Activated T-cell treated with anti-CD3 and anti-CD28 coated beads, Interleukin-2, amount 50 U/mL, for 24 hours (primary cell): ENCODE results near the gene CEP83.

Source experiments
- DNase-seq: peaks from one replicate; pipeline ENCODE4 v3.0.0-alpha.2; 2020
- H3K27ac Mint-ChIP-seq: 2 replicates; pipeline ENCODE4 v1.8.0; 2020; ENCODE audit warnings: mild to moderate bottlenecking, mixed read lengths
- H3K27me3 Mint-ChIP-seq: 2 replicates; pipeline ENCODE4 v1.8.0; 2020; ENCODE audit warnings: mixed read lengths
- H3K36me3 Mint-ChIP-seq: 2 replicates; pipeline ENCODE4 v1.8.0; 2020; ENCODE audit warnings: low read depth, mixed read lengths
- H3K4me1 Mint-ChIP-seq: 2 replicates; pipeline ENCODE4 v1.8.0; 2020; ENCODE audit warnings: low read depth, mixed read lengths
- H3K4me3 Mint-ChIP-seq: 2 replicates; pipeline ENCODE4 v1.8.0; 2020; ENCODE audit warnings: mild to moderate bottlenecking, moderate library complexity, mixed read lengths
- H3K9me3 Mint-ChIP-seq: 2 replicates; pipeline ENCODE4 v1.8.0; 2020; ENCODE audit warnings: mixed read lengths

CEP83 gene

DNA sequence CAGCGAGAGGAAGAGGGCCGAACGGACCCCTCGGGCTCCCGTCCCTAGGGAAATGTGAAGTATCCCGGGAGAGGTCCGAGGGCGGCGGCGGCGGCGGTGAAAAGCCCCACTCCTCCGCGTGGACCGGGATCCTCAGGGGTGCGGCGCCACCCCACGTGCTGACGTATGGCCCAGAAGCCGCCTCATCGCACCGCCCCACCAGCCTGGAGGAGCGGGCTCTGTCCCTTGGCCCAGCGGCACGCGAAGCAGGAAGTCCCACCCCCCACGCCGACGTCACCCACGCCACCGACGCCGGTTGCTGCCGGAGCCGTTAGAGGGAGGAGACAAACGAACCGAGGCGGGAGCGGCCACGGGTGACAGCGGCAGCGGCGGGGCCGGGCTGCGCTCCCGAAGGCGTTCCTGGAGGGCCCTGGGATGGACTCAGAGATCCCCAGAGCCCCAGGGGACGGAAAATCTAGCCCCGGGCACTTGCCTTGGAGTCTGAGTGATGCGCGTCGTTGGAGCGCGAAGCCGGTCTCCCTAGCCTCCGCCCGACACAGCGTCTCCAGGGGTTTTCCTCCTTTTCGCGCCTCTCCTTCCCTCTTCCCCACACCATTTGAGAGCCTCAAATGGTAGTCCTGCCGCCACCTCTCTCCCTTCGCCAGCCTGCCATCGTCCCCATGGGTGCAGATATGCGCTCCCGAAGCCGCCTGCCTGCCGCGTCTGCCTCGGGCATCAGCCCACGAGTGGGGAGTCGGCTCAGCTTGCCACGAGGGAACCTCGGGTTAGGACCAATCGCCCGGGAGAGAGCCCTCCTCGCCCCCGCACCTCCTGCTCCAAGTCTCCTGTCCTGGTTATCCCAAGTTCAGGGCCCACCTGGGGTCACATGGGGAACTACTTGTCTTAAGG lies at the start of gene CEP83:
TSS of gene CEP83 (minus strand) at position 140 of the 888 bp plus-strand sequence. CDS start 47,377 bp downstream, outside the sequence.
- H3K9me3 Mint-ChIP-seq = peaks cover 5% of the 10 kb centered on the region
- peak within 1 kb of the TSS; percentile 96 for H3K27ac Mint-ChIP-seq
- H3K4me3 Mint-ChIP-seq = peak within 1 kb of the TSS; percentile 94
- H3K4me1 Mint-ChIP-seq = peaks cover 38% of the 10 kb centered on the region
- peak; percentile 99 for DNase-seq
- H3K27me3 Mint-ChIP-seq = peaks cover 12% of the 10 kb centered on the region
- H3K36me3 Mint-ChIP-seq = peaks cover 39% of the 10 kb centered on the region

- H3K27ac Mint-ChIP-seq = no peak overlapping the region
- no peak overlapping the region for H3K4me3 Mint-ChIP-seq
- H3K27me3 Mint-ChIP-seq = no peaks in the 10 kb centered on the region
- no peaks in the 10 kb centered on the region for H3K9me3 Mint-ChIP-seq
- no peaks in the 10 kb centered on the region for H3K36me3 Mint-ChIP-seq
- H3K4me1 Mint-ChIP-seq = peaks cover 2% of the 10 kb centered on the region
- DNase-seq = no peak
Observed at GRCh38 chr12:94509317-94509716, 49.6 kb upstream of the CEP83 start.

DNA sequence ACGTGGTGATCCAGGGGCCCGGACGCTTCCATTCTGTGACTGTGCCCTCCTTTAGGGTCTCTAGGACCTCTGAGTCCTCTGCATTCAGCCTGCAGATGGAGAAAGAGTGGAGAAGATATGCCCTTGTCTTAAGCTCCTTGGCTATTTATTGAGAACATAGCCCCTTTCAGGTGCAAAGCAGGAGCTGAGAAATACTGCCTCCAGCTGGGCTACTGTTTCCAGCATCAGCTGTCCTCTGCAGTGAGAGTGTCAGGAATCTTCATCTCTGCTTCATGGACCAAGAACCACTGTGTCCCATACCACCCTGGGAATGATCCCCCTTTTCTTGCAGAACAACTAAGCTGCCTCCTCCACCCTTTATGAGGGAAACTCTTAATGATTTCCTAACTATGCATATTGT lies 47.8 kb upstream of the CEP83 start:
- no peaks in the 10 kb centered on the region for H3K9me3 Mint-ChIP-seq
- H3K27ac Mint-ChIP-seq = no peak overlapping the region
- peaks cover 2% of the 10 kb centered on the region for H3K4me1 Mint-ChIP-seq

DNA sequence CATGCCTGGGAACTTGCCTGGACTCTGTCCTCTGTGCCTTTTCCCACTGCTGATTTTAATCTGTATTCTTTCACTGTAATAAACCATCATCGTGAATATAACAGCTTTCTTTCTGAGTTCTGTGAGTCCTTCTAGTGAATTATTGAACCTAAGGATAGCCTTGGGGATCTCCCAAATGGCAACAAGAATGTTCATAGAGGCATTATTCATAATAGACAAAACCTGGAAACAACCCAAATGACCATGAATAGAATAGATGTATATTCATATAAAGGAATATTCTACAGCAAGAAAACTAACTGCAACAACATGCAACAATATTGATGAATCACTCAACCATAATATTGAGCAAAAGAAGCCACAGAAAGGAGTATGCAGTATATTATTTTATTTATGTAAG lies 44.7 kb upstream of the CEP83 start:
- Mint-ChIP-seq H3K4me1 (peaks cover 5% of the 10 kb centered on the region), H3K27me3 (peaks cover 10% of the 10 kb centered on the region), H3K9me3 (peaks cover 10% of the 10 kb centered on the region), H3K4me3 (no peak overlapping the region), H3K36me3 (no peaks in the 10 kb centered on the region), H3K27ac (no peak overlapping the region)
- DNase-seq = no peak

More for the DNA sequence above, 47.8 kb upstream of the CEP83 start:
- no peak overlapping the region for H3K4me3 Mint-ChIP-seq
- H3K27me3 Mint-ChIP-seq = peaks cover 3% of the 10 kb centered on the region
- no peaks in the 10 kb centered on the region for H3K36me3 Mint-ChIP-seq
- no peak for DNase-seq

GRCh38 chr12:94503619-94504018 lies 44.0 kb upstream of the CEP83 start:
- no peak overlapping the region for H3K4me3 Mint-ChIP-seq
- no peaks in the 10 kb centered on the region for H3K36me3 Mint-ChIP-seq
- H3K4me1 Mint-ChIP-seq = peaks cover 4% of the 10 kb centered on the region
- H3K27ac Mint-ChIP-seq = no peak overlapping the region
- H3K9me3 Mint-ChIP-seq = peaks cover 11% of the 10 kb centered on the region
- peaks cover 12% of the 10 kb centered on the region for H3K27me3 Mint-ChIP-seq
- DNase-seq = no peak

DNA sequence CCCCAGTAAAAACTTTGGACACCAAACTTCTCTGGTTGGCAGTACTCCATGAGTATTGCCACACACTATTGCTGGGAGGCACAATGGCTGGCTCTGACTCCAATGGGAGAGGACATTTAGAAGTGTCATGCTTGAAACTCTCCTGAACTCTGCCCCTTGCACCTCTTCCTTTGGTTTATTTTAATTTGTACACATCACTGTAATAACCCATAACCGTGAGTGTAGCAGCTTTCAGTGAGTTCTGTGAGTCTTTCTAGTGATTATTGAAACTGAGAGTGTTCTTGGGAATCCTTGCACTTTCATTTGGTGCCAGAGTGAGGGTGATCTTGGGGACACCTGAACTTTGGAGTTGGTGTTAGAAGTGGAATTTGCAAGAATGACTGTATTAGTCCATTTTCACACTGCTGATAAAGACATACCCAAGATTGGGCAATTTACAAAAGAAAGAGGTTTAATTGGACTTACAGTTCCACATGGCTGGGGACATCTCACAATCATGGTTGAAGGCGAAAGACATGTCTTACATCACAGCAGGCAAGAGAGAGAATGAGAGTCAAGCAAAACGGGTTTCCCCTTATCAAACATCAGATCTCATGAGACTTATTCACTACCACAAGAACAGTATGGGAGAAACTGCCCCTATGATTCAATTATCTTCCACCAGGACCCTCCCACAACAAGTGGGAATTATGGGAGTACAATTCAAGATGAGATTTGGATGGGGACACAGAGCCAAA lies 41.3 kb upstream of the CEP83 start:
- Mint-ChIP-seq H3K27ac (no peak overlapping the region), H3K9me3 (peaks cover 19% of the 10 kb centered on the region), H3K4me3 (no peak overlapping the region), H3K27me3 (peaks cover 20% of the 10 kb centered on the region), H3K4me1 (peaks cover 4% of the 10 kb centered on the region), H3K36me3 (no peaks in the 10 kb centered on the region)
- DNase-seq = no peak

- Mint-ChIP-seq H3K9me3 (peaks cover 19% of the 10 kb centered on the region), H3K4me1 (peaks cover 4% of the 10 kb centered on the region), H3K4me3 (no peak overlapping the region), H3K36me3 (no peaks in the 10 kb centered on the region), H3K27me3 (peaks cover 27% of the 10 kb centered on the region), H3K27ac (no peak overlapping the region)
- no peak for DNase-seq
Observed at GRCh38 chr12:94498698-94499097, 39.0 kb upstream of the CEP83 start.

GRCh38 chr12:94498073-94498472 lies 38.4 kb upstream of the CEP83 start:
- H3K27me3 Mint-ChIP-seq = peaks cover 27% of the 10 kb centered on the region

GRCh38 chr12:94495445-94496115 lies 35.9 kb upstream of the CEP83 start:
- Mint-ChIP-seq H3K27ac (no peak overlapping the region), H3K36me3 (no peaks in the 10 kb centered on the region), H3K4me1 (no peaks in the 10 kb centered on the region), H3K4me3 (no peak overlapping the region), H3K9me3 (peaks cover 9% of the 10 kb centered on the region), H3K27me3 (peaks cover 18% of the 10 kb centered on the region)
- no peak for DNase-seq

More at GRCh38 chr12:94498073-94498472, 38.4 kb upstream of the CEP83 start:
- Mint-ChIP-seq H3K4me3 (no peak overlapping the region), H3K36me3 (no peaks in the 10 kb centered on the region), H3K4me1 (peaks cover 4% of the 10 kb centered on the region), H3K9me3 (peaks cover 19% of the 10 kb centered on the region), H3K27ac (no peak overlapping the region)
- no peak for DNase-seq

DNA sequence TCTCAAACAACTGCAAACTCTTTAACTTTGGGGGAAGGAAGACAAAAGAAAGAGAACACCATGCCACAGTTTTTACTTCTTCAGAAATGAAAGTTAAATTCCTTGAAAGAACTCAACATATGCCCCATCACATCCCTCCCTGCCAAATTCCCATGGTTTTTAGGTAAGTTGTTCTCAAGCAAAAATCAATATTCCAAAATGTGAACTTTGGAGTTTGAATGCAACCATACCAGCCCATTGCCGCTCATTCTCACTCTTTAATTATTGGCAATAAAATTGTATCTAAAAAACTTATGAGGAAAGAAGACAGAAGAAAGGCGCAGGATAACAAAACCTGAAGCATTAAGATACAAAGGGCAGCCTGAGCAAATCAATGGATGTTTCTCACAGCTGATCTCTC lies 31.8 kb upstream of the CEP83 start:
- DNase-seq = no peak
- H3K36me3 Mint-ChIP-seq = no peaks in the 10 kb centered on the region
- H3K4me3 Mint-ChIP-seq = no peak overlapping the region
- peaks cover 7% of the 10 kb centered on the region for H3K27me3 Mint-ChIP-seq
- no peaks in the 10 kb centered on the region for H3K4me1 Mint-ChIP-seq
- H3K9me3 Mint-ChIP-seq = no peaks in the 10 kb centered on the region
- no peak overlapping the region for H3K27ac Mint-ChIP-seq

DNA sequence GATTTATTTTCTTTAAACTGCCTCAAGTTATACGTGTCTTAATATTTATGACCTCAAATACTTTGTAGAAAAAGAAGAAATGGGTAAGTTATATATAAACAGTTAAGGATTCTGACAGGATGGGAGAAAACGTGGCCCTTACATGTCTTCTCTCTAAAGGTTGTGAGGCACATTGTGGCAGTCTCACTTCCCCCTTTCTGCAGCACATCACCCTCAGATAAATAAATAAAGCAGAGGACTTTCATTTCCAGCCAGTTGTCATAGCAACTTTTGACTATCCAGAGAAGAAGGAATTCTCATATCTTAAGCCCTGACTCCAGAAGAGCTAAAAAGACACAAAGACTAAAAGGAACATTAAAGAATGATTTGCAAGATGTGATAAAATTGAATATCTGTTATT lies 28.8 kb upstream of the CEP83 start:
- Mint-ChIP-seq H3K9me3 (no peaks in the 10 kb centered on the region), H3K4me3 (no peak overlapping the region), H3K27ac (no peak overlapping the region), H3K4me1 (no peaks in the 10 kb centered on the region), H3K27me3 (peaks cover 3% of the 10 kb centered on the region), H3K36me3 (no peaks in the 10 kb centered on the region)
- DNase-seq = no peak

DNA sequence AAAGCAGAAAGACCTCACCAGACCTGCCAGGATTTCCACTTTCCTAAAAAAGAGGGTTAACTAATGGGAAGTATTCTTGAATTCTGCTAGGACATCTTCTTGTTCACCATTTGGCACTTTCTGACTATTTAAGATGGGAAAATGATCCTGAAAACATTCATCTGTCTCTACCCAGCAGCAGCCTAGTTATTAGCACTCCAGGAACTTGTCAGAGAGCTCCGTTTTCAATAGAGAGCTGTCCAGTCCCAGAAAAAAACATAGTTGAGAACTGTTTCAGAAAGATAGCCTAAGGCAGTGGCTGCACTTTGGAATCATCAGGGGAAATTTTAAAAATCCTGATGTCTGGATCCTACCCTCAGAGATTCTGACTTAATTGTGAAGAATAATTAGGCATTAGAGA lies 22.1 kb upstream of the CEP83 start:
- H3K27me3 Mint-ChIP-seq = peaks cover 15% of the 10 kb centered on the region
- DNase-seq = no peak
- H3K36me3 Mint-ChIP-seq = no peaks in the 10 kb centered on the region
- no peaks in the 10 kb centered on the region for H3K9me3 Mint-ChIP-seq
- H3K27ac Mint-ChIP-seq = no peak overlapping the region
- no peak overlapping the region for H3K4me3 Mint-ChIP-seq
- H3K4me1 Mint-ChIP-seq = no peaks in the 10 kb centered on the region

GRCh38 chr12:94469522-94469921 lies 9.9 kb upstream of the CEP83 start:
- Mint-ChIP-seq H3K36me3 (no peaks in the 10 kb centered on the region), H3K27me3 (no peaks in the 10 kb centered on the region), H3K27ac (no peak overlapping the region), H3K9me3 (no peaks in the 10 kb centered on the region), H3K4me1 (no peaks in the 10 kb centered on the region), H3K4me3 (no peak overlapping the region)
- DNase-seq = no peak

DNA sequence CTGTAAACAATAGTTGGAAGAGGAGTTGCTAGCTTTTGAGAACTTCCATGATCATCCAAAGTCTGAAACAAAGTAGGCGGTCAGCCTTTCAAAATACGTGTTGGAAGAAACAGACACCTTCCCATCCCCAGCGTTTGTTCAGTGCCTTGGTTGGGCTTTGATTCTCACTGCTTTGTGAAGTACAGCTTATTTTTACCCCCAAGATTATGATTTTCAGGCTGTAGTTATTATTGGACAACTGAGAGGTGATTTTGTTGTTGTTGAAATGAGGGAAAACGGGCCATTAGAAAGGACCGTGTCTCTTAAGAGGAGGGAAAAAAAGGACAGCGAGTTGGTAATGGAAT lies 921 bp upstream of the CEP83 start:
- no peak for DNase-seq
- Mint-ChIP-seq H3K4me3 (peak overlapping the region; percentile 94), H3K27ac (peak overlapping the region; percentile 96), H3K9me3 (peaks cover 5% of the 10 kb centered on the region), H3K4me1 (peaks cover 32% of the 10 kb centered on the region), H3K27me3 (peaks cover 12% of the 10 kb centered on the region), H3K36me3 (peaks cover 34% of the 10 kb centered on the region)
